ENCODE results near the gene ABCC1. TPM values are rescaled to one million over a fixed set of nuclear protein-coding genes. Genes with fewer than 3 reads are reported as not detected.

The ABCC1 gene
- total and polyA plus RNA-seq, 2 of the 8 experiments (the other 6 are each of a cell fraction or from before 2014, with no cell fraction given) = 42.6 to 66.8 TPM

DNA sequence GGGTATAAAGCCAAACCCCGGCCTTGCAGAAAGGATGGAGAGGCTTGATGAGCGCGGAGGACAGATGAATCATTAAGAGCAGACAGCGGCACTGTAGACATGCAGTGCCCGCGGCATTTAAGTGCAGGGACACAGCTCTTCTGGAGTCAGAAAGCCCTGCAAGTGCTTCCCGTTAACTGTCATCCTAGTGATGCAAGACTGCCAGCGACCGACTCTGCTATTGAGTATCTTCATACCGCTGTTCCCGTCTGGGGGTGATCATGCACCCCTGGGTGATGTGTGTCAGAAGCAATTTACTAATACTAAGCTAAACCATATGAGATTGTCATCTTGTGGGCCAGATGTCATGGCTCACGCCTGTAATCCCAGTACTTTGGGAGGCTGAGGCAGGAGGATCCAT is 172.8 kb downstream of the ABCC1 start:
- DNase-seq (ENCODE audit: low read depth in 1 of 2, low spot score in 2 of 2) = no peak
- Histone ChIP-seq H3K14ac (ENCODE audit: insufficient read length) (no peak overlapping the region), H3K4me2 (ENCODE audit: insufficient read depth in 1 of 2, low read depth in 2 of 2, low read length in 2 of 2) (no peak overlapping the region), H2BK5ac (ENCODE audit: low read depth, low read length) (no peak overlapping the region), H3K56ac (replicated peaks; ENCODE audit: insufficient read length, low read depth, low read length) (no peak overlapping the region), H2AK5ac (ENCODE audit: low read depth, low read length) (no peak overlapping the region), H3K9ac (replicated peaks in 1 of 4; ENCODE audit: extremely low read depth in 1 of 4, low read depth in 3 of 4, low read length in 3 of 4) (no peak overlapping the region), H4K20me1 (replicated peaks in 1 of 2; ENCODE audit: control insufficient read depth in 1 of 2, insufficient read depth in 2 of 2, low read length in 2 of 2) (peaks cover 3 to 4% of the 10 kb centered on the region in 2 experiments), H3K79me1 (ENCODE audit: low read depth, low read length) (no peaks in the 10 kb centered on the region), H3K27me3 (replicated peaks in 1 of 4; ENCODE audit: control insufficient read depth in 3 of 4, extremely low read depth in 1 of 4, insufficient read depth in 3 of 4, low read length in 3 of 4) (no peaks in the 10 kb centered on the region), H4K8ac (ENCODE audit: extremely low read depth, insufficient read depth, low read length) (no peak overlapping the region), H3K4ac (replicated peaks; ENCODE audit: insufficient read length, low read depth, low read length) (no peak overlapping the region), H3K23ac (ENCODE audit: insufficient read length) (no peak overlapping the region), H3K23me2 (ENCODE audit: low read depth, low read length) (no peaks in the 10 kb centered on the region; the same call in 1 of the 2 replicates), H2BK12ac (ENCODE audit: low read depth, low read length) (no peak overlapping the region), H4K91ac (replicated peaks; ENCODE audit: insufficient read length, low read length) (no peak overlapping the region), H3K18ac (ENCODE audit: extremely low read depth, low read length) (no peak overlapping the region), H4K5ac (ENCODE audit: insufficient read length, low read depth, low read length) (no peak overlapping the region), H3K79me2 (ENCODE audit: control insufficient read depth in 1 of 2, insufficient read depth in 2 of 2, low read length in 2 of 2) (no peaks in the 10 kb centered on the region), H3K27ac (ENCODE audit: low read depth, low read length) (no peak overlapping the region), H2BK15ac (ENCODE audit: low read length) (no peak overlapping the region), H2BK20ac (ENCODE audit: low read length) (no peak overlapping the region), H3K4me1 (replicated peaks in 1 of 4; ENCODE audit: control insufficient read depth in 3 of 4, insufficient read depth in 4 of 4, low read length in 3 of 4) (no peaks in the 10 kb centered on the region), H3K36me3 (ENCODE audit: control insufficient read depth in 2 of 4, insufficient read depth in 4 of 4, low read length in 3 of 4) (peaks cover 14 to 51% (median 35%) of the 10 kb centered on the region in 4 experiments; a peak in 7 of 8 replicates), H3K4me3 (ENCODE audit: extremely low read depth in 1 of 4, insufficient read depth in 2 of 4, low read depth in 3 of 4, low read length in 4 of 4) (no peak overlapping the region), H3K9me3 (ENCODE audit: insufficient read depth in 2 of 2, low read depth in 1 of 2, low read length in 1 of 2) (peaks cover 0 to 7% of the 10 kb centered on the region in 2 experiments; a peak in 3 of 4 replicates), H2BK120ac (replicated peaks; ENCODE audit: low read depth, low read length) (no peak overlapping the region), H2AFZ (ENCODE audit: low read length) (no peak overlapping the region)
- FAIRE-seq = no peak
- 96% methylated on average over 12 of the region's 12 CpGs; no CpG with 5 or more reads in 1 of the 2 experiments for WGBS, 2 experiments (ENCODE audit: extremely low coverage in 1 of 2, insufficient coverage in 1 of 2, insufficient read length in 1 of 2, insufficient replicate concordance in 2 of 2, low coverage in 1 of 2, low lambda C conversion rate in 2 of 2, missing lambda C conversion rate in 1 of 2)
- CTCF ChIA-PET (ENCODE audit: partially characterized antibody) = interaction anchor here (0.6 to 2.4 kb wide), 4 partner anchors 18 to 440 kb away, joined by 3 to 7 read pairs (median 4); no protein-coding TSS in a partner anchor
- TF ChIP-seq TCF12 (IDR thresholded peaks at IDR 0.05; ENCODE audit: low read depth, low read length) = no peak
- POLR2A ChIA-PET (ENCODE audit: partially characterized antibody) = no interaction called here
